NCI-H128 (cell line): Measurements from ENCODE around the gene FBXW10.
"Not testable (repeated sequence)": the region's sequence is repeated elsewhere in the genome, so short reads cannot be mapped to it uniquely, and the experiment has no call there.

Source experiments
- DNase-seq: peaks from one replicate; lab custom pipeline; 2025; ENCODE audit not compliant: unreplicated experiment; lab: John Stamatoyannopoulos, UW

Gene FBXW10

DNA sequence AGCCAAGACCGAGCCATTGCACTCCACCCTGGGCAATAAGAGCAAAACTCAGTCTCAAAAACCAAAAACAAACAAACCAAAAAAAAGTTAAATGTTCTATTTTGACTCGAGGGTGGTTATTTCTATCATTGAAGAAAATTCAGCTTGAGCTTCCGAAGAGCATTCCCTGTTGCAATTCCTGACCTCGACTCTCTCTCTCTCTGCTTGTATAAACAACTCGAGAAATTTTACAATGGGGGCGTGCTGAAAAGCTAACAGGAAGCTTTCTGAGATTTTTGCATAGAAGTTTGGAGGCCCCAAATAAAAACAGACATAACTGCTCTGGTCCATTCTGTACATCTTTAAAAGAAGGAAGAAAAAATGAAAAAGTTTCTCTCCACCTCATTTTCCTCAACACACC is 3.6 kb downstream of the FBXW10 start:
- DNase-seq: not testable (repeated sequence)

DNA sequence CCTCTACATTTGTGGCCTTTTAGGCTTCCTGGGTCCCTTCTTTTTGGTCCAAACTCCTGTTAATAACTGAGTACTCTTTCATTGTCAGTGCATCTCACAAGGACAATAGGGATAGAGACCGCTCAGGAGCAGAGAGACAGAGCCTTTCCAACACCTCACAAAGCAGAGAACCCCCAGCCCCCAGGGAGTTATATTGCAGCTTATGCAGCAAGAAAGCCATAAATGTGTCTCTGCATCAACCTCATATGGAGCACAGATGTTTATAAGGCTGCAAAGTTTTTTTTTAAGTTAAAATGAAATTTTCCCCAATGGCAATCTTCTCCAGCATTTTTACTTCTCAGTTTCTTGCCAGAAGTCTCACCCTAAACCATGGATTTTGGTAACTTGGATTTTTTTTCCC is 6.4 kb downstream of the FBXW10 start:
- DNase-seq: not testable (repeated sequence)

DNA sequence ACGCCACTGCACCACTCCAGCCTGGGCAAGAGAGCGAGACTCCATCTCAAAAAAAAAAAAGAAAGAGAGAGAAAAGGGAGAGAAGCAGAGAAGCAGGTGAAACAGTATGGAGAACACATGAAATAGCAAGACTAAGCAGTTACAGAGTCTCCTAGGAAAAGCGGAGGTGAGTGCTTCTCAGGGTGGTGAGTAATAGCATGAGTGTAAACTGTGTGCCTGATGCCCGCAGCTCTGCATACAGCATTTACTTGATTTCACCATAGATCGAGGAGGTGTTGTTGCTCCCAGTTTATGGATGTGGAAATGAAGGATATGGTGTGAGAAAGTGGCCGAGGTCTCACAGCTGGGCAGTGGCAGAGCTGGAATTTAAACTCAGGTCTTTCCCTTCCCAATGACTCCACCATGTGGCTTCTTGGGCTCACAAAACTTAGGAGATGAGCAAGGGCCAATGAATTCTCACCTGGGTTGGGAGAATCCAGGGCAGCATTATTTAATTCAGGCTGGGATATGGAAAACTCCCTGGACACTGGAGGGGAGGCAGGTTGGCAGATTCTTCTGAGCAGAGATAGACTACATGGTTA is 10.1 kb downstream of the FBXW10 start:
- DNase-seq: not testable (repeated sequence)

DNA sequence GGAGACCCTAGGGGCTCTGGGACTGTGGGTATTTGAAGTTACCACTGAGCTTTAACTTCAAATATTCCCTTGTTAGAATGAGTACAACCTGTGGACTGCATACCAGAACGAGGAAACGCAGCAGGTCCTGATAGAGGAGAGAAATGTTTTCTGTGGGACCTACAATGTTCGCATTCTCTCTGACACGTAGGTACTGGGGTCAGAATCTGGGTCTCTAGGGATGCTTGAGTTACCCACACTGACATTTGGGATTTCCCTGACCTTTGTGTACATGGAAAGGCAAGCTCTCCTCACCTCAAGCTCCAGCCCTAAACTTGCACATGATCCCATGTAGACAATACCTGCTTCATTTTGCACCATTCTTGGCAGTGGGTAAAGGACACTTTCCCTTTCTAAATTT is 12.1 kb downstream of the FBXW10 start:
- DNase-seq: not testable (repeated sequence)

DNA sequence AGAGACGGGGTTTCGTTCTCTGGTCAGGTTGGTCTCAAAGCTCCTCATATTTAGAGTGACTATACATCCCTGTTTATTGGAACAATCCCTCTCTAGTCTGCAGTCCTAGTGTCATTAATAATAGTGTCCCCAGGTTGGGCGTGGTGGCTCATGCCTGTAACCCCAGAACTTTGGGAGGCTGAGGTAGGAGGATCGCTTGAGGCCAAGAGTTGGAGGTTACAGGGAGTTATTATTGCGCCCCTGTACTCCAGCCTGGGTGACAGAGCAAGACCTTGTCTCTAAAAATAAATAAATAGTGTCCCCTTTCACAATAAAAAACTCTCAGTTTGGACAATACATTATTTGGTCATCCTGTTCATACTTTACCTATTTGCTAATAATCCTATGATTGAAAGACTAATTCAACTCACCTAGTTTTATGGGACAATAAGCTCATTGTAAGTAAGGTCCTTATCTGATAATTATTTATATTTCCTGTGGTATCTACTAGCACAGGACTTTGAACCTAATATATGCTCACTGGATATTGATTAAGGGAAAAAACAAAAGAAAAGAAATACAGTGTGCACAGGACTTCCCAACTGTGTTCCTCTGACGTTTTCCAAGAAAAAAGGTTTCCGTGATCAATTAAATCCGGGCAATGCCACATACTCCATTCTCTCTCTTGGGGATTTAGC is 13.7 kb downstream of the FBXW10 start:
- not testable (repeated sequence) for DNase-seq

DNA sequence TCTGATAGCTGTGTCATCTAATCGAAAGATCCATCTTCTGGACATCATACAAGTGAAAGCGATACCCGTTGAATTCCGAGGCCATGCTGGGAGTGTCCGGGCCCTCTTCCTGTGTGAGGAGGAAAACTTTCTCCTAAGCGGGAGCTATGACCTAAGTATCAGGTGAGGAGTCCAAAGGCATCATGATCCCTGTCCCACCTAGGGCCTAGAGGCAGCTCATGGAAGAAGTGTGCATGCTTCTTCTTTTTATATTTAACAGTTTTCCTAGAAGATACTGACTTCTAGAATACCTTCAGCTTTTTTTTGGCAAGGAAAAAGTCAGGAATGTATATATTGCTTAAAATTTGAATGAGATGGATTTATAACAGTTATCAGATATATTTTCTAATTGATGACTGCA is 14.5 kb downstream of the FBXW10 start:
- DNase-seq: not testable (repeated sequence)

DNA sequence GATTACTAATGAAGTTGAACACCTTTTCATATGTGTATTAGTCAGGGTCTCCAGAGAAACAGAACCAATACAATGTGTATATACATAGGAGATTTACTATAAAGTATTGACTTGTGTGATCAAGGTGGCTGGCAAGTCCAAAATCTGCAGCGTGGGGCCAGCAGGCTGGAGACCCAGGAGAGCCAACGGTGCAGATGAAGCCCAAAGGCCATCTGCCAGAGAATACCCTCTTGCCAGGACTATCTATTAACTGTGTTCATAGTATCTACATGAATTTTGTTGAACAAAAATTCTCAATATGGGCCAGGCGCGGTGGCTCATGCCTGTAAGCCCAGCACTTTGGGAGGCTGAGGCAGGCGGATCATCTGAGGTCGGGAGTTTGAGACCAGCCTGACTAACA is 16.4 kb downstream of the FBXW10 start:
- DNase-seq: not testable (repeated sequence)

DNA sequence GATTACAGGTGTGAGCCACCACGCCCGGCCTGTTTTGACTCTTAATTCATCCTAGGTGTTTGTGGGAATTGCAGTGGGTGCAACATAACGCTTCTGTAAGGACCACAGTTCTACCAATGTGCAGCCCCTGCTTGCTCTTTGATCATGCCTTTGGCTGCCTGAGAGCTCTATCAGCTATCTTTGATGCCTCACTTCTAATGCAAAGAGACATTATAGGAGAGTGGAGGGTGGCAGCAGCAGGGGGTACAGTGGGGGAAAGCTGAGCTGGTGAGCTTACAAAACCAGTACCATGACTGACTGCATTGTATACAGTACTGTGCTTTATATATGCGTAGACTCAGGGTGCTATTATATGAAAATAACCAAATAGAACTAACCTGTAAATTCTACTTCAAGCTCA is 26.7 kb downstream of the FBXW10 start:
- not testable (repeated sequence) for DNase-seq

DNA sequence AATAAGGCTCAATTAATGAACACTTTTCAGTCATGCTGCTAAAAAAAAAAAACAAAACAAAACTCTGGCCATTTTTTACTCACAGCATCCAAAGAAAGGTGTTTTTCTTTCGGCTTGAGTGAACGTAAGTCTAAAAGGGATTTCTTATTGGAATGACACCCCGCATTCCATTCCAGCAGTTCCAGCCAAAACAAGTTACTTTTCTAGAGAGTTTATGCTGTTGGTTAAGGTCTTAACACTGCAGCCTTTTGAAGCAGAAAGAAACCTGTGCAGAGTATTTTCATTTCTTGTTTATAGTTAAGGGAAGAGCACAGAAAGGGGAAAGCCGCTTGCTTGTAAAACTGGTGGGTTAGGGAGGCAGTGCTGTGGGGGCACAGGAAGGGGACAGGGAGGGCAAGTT is 27.2 kb downstream of the FBXW10 start:
- DNase-seq: not testable (repeated sequence)

DNA sequence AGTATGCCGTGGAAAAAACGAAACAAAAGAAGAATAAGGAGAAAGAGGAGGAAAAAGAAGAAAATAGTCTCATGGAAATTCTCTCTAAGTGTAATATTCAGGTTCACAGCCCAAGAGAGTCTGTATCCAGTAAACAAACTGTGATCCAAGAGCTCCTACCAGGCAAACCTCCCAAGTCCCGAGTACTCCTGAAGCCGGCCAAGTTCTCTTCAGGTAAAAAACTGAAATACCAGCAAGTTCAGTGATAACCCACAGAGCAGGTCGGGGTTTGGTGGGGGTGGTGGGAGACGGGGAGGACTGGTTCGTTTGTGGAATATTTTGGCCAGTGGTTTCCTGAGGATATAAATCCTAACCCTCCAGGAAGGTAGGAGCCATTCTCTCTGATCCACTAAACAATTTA is 28.6 kb downstream of the FBXW10 start:
- no peak for DNase-seq

DNA sequence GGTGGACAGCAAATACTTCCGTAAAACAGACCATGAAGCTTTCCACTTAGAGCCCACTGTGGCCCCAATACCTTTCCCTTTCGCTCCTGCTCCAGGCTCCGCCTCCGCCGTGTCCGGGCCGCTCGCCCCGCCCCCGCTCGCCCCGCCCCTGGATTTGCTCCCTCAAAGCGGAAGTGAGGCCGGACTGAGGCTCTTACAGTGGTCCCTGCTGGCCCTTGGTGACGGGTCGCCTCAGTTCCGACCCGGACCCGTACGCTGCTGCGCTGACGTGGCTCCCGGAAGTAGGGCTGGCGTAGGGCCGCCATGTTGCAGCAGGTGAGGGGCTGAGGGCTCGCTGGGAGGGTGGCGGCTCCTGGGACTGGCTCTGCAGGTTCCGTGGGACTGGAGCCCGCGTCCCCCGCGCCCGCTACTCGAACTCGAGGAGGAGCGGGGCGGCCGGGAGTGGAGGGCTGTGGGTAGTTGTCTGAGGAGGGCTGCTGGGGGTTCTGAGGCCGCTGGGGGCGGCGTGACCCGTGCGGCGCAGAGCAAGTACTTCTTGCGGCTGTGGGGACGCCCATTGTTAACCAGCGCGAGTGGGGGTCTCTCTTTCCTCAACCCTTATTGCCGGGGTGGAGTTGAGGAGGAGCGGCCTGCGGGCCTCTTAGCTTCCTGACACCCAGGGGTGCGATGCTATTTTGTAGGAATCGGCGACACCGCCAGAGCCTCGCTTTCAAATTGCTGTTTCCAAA is 37.3 kb downstream of the FBXW10 start, which contains the start of gene TVP23B:
TVP23B (plus strand) TSS at position 193 of the 728 bp plus-strand sequence; CDS start at position 304, 111 bp downstream.
- peak; percentile 74 for DNase-seq

DNA sequence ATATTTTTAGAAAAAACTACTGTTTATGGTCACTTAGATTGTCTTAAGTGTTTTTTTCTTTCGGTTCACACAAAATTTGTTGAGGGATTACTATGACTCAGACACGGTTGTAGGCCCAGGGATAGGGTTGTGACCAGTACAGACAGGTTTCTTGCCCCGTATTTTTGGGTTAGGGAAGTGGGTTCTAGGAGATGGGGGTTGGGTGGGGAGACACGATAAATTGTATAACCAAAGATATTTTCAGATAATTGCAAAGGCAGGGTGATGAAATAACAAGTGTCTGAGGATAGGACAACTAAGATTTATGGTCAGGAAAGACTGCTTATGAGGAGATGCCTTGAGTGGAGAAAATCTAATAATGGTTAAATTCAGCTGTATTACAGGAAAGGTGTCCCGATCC is 38.0 kb downstream of the FBXW10 start:
- not testable (repeated sequence) for DNase-seq

DNA sequence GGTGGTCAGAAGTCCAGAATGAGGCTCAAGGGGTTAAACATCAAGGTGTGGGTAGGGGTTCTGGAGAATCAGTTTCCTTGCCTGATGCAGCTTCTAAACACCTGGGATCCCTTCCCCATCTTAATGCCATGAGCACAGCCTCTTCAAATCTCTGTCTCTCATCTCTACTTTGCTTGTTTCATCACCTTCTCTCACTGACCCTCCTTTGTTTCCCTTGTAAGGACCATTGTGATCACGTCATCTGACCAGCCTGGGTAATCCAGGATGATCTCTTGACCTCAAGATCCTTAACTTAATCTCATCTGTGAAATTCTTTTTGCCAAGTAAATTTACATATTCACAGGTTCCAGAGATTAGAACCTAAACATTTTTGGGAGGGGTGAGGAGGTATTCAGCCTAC is 42.1 kb downstream of the FBXW10 start:
- not testable (repeated sequence) for DNase-seq

DNA sequence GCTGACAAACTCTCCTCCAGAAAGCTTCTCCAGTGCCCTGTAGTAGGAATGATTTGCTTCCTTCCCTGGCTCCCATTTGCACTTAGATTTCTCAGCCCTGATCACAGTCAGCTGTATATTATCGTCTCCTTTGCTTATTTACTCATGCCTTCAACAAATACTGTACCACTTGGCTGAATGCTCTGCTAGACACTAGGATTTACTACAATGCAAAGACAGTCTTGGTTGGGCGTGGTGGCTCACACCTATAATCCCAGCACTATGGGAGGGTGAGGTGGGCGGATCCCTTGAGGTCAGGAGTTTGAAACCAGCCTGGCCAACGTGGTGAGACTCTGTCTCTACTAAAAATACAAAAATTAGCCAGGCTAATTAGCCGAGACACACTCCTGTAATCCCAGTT is 43.0 kb downstream of the FBXW10 start:
- DNase-seq: not testable (repeated sequence)

DNA sequence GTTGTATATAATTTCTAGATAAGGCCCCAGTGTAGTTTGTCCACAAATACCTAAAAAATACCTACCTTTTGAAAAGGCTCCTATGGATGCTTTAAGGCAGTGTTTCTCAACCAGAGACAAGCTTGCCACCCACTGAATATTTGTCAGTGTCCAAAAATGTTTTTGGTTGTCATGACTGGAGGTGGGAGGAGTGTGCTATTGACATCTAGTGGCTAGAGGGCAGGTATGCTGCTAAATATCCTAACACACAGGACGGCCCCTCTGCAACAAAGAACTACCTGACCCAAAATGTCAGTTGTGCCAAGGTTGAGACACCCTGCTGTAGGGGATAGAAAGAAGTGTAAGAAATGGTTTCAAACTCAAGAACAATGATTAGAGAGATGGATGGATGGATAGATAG is 47.5 kb downstream of the FBXW10 start:
- not testable (repeated sequence) for DNase-seq

DNA sequence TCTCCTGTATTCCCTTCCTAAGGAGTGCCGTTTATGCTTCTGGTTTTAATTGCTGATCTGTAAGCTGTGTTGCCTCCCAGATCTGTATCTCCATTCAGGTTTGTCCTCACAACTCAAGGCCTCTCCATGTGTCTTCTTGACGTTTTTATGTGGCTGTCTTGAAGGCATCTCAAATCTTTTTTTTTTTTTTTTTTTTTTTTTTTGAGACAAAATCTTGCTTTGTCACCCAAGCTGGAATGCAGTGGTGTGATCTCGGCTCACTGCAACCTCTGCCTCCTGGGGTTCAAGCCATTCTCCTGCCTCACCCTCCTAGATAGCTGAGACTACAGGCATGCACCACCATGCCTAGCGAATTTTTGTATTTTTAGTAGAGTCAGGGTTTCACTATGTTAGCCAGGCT is 51.0 kb downstream of the FBXW10 start:
- DNase-seq: not testable (repeated sequence)

DNA sequence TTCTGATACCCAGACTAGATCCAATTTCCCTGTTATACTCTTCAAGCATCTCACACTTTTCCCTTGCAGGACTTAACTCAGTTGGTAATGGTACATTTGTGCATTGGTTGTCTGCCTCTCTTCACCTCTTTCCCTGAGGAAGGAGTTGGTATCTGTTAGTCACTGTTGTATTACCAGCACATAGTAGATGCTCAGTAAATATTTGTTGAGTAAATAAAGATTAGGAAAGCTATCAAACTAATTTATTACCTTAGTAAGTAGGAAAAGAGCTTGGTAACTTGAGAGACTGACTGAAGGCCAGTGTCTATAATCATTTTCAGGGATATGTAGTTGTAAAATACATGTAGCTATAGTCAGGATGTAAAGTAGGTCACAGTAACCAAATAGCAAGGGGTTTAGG is 53.0 kb downstream of the FBXW10 start:
- not testable (repeated sequence) for DNase-seq

DNA sequence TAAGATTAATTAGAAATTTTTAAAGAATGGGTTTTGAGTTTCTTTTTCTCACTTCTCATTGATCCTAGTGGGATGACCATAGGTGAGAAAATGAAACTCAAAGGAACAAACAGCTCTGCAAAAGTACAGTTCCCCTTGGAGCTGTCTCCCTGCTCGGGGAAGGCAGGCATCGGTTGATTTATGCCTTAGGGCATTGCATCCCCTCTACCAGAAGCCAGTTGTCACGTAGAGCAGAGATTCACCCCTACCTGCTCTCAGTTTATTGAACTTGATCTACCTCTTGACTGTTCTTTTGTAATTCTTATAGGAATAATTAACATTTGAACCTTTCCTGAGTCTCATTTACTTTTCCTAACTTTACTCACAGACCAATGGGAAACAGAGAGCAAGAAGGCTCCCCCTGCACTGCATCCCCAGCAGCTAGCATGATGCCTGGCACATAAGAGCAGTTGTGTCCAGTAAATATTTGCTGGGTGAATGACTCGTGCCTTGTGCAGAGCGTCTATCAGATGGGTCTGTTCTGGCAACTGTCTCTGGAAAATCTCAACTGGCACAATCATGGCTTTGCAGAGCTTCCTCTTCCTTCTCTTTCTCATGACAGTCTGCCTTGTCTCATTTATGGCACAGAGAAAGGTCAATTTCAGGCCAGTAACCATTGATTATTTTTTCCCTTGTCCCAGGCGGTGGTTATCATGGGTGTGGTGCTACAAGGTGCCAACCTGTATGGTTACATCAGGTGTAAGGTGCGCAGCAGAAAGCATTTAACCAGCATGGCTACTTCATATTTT is 59.8 kb downstream of the FBXW10 start:
- not testable (repeated sequence) for DNase-seq

DNA sequence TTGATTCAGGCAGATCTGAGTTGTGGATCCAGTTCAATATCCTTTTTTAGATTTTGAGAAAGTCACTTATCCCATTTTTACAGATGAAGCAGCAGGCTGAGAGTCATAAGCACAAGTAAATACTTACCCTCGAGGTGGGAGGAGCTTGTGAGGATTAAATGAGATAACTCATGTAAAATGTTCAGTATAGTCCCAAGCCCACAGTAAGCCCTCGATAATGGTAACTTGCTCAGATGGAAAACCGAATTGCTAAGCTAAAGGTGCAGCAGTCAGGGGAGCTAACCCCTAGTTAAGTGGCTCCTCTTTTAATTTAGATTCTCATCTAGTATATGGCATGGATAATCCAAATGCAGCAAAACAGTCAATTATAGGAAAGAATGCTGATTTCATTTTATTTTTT is 72.1 kb downstream of the FBXW10 start:
- DNase-seq: not testable (repeated sequence)

DNA sequence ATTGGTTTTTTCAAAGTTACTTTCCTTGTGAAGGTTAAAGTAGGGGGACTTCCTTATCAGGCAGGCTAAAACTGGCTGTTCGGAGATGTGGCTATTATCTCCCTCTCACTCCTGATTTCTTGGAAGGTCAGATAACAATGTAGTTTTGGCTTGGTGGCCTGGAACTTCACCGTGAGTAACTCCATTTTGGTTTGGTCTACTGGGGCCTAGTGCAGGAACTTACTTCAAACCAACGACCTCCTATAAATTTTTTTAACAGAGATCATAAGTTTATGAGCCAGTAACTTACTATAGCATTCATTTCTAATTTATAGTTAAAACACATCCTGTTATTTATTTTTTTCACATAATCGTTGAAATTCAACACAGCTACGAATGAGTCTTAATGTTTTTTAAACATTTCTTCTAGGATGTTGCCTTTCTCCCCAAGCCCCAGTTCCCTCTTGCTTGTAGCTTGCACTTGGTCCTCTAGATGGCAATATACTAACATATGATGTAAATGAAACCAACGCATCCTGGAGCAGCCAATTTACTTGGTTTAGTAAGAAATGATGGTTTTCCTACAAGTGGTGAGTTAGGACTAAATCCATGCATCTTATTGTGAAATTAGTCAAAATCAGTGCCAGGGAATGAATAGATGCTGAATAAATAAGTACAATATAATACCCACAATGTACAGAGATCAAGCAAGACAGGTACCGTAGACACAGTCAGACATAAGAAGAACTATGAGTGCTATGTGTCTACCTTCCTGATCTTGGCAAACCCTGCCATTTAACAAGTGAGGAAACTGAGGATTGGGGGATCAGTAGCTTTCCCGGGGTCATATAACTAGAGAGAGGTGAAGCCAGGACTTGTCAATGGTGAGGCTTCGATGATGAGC is 72.9 kb downstream of the FBXW10 start:
- not testable (repeated sequence) for DNase-seq
